GM18526 (cell line): Measurements from ENCODE around the gene BIN1.

Experiments used
- POLR2A ChIP-seq: IDR thresholded peaks from 3 replicates; pipeline ENCODE4 v1.6.1; 2011; ENCODE audit not compliant: insufficient read length; ENCODE audit errors: extremely low read depth

BIN1 gene

DNA sequence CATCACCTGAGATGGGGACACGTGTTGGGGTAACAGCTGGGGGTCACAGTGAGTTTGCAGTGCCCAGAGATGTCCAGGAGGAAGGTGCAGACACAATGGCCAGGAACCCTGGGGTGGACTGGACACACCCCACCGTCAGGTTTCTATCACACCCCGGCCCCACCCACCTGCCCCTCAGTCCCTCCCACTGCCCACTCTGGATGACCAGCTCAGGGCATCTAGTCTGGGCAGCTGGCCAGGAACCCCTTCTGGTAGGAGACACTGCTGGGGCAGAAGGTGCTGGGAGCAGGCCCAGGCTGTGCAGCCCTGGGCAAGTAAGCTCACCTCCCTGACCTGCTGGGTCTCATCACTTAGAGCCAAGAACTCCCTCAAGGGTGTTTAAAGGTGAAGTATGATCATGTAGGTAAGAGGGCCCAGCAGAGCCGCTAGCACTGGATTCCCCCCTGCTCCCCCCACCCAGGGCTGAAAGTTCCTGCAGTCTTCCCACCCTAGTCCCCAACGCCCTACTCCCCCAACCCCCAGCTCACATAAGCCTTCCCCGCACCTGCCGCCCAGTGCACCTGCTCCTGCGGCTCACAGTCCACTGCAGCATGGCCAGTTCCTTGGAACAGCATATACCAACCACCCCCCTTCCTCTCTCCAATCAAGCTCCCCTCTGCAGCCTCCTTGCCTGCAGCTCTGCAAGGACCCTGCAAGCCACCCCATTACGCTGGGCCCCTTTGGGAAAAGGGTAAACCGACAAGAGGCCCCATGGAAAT, 17.3 kb downstream of the BIN1 start:
- no peak for TF ChIP-seq POLR2A

DNA sequence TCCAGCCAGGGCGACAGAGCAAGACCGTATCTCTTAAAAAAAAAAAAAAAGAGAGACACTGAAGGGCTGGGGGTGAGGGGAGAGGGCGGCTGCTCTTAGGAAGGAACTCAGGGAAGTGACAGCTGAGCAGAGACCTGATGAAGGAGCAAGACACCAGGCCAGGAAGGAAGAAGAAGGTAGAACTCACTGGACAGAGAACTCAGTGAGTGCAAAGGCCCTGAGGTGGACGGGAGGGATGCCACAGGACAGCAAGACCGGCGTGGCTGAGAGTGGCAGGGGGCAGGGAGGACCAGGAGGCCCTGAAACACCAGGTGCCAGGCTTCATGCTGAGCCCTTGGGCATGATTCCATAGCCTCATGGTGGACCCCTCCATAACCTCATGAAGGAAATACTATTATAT, 18.2 kb downstream of the BIN1 start:
- no peak for TF ChIP-seq POLR2A

- TF ChIP-seq POLR2A = no peak
Measured at GRCh38 chr2:127087791-127088495, 19.0 kb downstream of the BIN1 start.

GRCh38 chr2:127086990-127087790, 19.8 kb downstream of the BIN1 start:
- peak; percentile 38 for TF ChIP-seq POLR2A

DNA sequence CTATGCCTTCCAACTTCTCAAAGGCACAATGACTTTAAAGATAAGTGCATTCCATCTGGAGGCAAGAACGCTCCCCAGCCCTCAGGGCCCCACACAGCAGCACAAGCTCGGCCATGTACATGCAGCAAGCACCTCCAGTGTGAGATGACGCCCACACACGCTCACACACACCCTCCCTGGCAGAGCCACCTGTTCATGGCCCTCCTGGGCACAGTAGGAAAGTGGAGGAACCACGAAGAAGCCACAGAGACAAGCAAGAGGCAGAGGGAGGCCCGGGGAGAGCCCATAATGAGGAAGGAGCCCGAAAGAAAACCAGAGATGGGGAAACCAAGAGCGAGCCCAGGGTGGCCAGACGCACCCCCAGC, 21.7 kb downstream of the BIN1 start:
- TF ChIP-seq POLR2A = no peak

DNA sequence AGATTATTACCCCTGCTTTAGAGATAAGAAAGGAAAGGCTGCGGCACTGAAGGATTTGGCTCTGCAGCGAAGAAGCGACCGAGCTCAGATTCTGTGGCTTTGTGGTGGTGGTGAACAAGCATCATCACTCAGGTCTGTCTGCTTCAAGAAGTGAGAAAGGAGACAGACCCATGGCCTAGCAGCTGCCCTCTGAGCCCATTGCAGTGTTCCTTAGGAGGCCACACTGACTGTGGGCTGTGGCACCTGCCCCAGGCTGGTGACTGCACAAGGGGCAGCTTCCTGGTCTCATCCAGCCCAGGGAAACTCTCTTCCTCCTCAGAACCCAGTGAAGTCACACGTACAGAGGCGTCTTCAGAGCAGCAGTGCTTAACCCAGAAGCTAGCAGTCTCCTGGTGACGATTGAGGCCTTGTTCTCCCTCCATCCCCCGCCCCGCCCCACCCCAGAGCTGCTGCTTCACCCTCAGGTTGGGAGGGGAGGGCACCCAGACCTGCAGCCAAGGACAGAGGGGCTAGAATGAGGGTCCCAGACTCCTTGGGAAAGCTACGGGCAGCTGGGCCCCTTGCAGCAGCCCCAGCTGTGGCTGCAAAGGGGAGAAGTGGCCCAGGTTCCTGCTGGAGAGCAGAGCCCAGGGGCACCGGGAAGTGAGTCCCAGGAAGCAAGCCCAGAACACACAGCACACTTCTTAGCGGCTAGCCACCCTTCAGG, 22.2 kb downstream of the BIN1 start:
- peak; percentile 4 for TF ChIP-seq POLR2A

- TF ChIP-seq POLR2A = no peak
Measured at GRCh38 chr2:127083819-127084503, 23.0 kb downstream of the BIN1 start.

GRCh38 chr2:127082974-127083373, 24.0 kb downstream of the BIN1 start:
- TF ChIP-seq POLR2A = no peak

DNA sequence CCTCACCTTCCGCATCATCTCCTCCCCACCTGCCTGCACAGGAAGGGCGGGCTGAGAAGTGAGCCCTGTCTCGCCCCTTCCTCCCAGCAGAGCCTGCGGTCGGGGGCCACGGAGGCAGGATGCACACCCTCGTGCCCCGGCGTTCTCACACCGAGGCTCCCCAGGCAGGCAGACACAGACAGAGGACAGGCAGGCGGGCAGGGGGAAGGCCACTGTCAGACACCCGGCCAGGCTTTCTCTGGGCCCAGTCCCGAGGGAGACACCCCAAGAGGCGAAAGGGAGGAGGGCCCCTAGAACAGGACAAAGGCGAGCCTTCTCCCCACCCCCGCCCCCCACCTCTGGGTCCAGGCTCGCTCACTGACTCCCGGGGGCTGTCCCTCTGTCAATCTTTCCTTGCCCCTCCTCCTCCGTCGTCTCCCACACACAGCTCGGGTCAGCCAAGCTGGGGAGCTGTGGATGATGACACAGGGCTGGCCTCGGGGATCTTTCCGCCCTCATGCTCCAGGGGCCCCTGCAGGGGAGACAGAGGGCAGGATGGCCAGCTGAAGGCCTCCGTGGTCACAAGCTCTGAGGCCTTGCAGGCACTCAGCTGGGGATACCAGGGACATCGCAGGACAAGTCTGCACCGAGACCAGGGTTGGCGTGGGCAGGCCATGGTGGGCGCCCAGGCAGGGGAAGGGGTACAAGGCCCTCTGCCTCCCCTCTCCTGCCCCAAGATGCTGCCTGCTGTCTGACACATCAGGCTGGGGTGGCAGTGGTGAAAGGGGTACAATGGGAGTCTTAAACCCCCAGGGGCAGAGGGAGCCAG, 24.9 kb downstream of the BIN1 start:
- TF ChIP-seq POLR2A = peak; percentile 47

DNA sequence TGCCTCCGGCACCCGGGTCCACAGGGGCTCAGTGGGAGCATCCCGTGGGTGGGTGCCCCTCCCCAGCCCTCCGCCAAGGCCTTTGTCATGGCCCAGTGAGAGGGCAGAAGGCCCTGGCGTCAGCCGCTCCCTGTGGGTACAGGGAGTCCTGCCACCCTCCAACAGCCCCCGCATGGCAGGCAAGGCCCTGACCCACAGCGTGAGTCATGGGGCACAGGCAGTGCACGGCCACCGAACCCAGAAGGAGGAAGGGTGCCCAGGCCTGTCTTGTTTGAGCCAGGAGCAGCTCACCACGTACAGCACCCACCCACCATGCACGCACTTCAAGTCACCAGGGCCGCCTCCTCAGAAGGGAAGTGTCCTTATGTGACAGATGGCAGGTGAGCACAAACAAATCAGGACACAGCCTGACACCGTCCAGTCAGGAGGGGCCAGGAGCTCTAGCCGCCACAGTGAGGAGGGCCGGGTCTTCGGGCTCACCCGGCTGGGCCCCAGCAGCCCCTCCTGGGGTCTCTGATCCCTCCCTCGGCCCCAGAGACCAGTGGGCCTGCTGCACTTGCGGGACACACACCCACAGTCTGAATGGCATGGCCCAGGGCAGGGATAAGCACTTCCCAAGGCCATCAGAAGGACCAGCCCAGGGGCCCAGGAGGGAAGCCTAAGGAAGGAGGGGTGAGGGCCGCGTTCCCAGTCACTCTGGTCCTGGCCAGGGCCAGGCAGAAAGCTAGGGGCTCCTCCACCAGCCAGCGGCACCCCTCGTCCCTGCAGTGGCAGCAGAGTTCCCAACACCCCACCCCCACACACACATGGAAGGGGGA, 25.8 kb downstream of the BIN1 start:
- TF ChIP-seq POLR2A = no peak

DNA sequence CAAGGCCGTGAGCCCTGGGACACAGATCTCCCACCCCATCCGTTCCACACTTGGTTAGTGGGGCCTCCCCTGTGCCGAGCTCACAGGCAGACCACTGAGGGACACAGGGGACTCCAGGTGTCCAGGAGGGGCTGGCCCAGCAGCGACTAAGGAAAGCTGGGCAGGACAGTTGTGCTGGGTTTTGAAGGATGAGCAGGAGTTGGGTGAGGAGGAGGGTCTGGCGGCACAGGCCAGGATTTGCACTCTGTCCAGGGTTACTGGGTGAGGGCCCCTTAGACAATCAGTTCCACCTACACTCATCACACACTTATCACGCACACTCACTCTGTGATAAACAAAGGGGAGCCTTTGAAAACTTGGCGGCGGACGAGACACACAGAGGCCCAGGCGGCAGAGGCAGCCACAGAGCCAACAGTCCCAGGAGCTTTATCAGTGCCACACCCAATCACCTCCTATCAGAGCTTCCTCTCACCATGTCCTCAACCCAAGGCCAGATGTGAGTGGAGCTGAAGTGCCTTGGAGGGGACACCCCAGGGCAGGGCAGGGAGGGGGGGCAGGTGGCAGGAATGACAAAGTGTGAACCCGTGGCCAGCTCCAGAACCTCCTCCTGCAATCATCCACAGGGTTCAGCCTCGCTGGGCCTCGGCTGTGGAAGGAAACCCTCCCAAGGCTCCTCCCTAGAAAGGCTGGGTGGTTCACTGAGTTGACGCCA, 26.6 kb downstream of the BIN1 start:
- TF ChIP-seq POLR2A = no peak

- TF ChIP-seq POLR2A = no peak
Measured at GRCh38 chr2:127079358-127079920, 27.5 kb downstream of the BIN1 start.
